ENCODE results near the gene PDIA6. TPM values are rescaled to one million over a fixed set of nuclear protein-coding genes. Genes with fewer than 3 reads are reported as not detected.

Gene PDIA6
- total RNA-seq, 1 donor from 2014 or later: 109 TPM

GRCh38 chr2:10792660-10793400 is 19.8 kb downstream of the PDIA6 start:
- Mint-ChIP-seq H3K27me3 (no peaks in the 10 kb centered on the region), H3K4me3 (no peak overlapping the region), H3K4me1 (peaks cover 4% of the 10 kb centered on the region), H3K9me3 (no peaks in the 10 kb centered on the region), H3K36me3 (ENCODE audit: low read depth) (peaks cover 91% of the 10 kb centered on the region), H3K27ac (no peak overlapping the region)
- DNase-seq (no peak), ATAC-seq (ENCODE audit: low read depth) (no peak)
- ChIA-PET POLR2A (interaction anchor here (0.6 kb wide), 1 partner anchor 47 kb away, joined by 3 read pairs; no protein-coding TSS in a partner anchor), CTCF (no interaction called here)
- no peak for TF ChIP-seq CTCF (IDR thresholded peaks at IDR 0.05)
- intact Hi-C loops (cut with micrococcal nuclease): loop anchor here (5.0 kb wide), 1 partner anchor 46 kb away; no protein-coding TSS in a partner anchor

GRCh38 chr2:10792001-10792634 is 20.5 kb downstream of the PDIA6 start:
- ChIA-PET CTCF (no interaction called here), POLR2A (interaction anchor here (0.6 kb wide), 1 partner anchor 47 kb away, joined by 3 read pairs; no protein-coding TSS in a partner anchor)
- Mint-ChIP-seq H3K9me3 (no peaks in the 10 kb centered on the region), H3K4me3 (no peak overlapping the region), H3K36me3 (ENCODE audit: low read depth) (peaks cover 91% of the 10 kb centered on the region), H3K4me1 (peaks cover 4% of the 10 kb centered on the region), H3K27ac (no peak overlapping the region), H3K27me3 (no peaks in the 10 kb centered on the region)
- intact Hi-C loops (cut with micrococcal nuclease): loop anchor here (5.0 kb wide), 1 partner anchor 45 kb away; no protein-coding TSS in a partner anchor
- TF ChIP-seq CTCF (IDR thresholded peaks at IDR 0.05): no peak
- no peak for DNase-seq
- no peak for ATAC-seq (ENCODE audit: low read depth)

- CTCF ChIA-PET: interaction anchor here (0.8 kb wide), 1 partner anchor 42 kb away, joined by 3 read pairs; no protein-coding TSS in a partner anchor
- peak; percentile 52 for ATAC-seq (ENCODE audit: low read depth)
- Mint-ChIP-seq H3K27me3 (no peaks in the 10 kb centered on the region), H3K27ac (no peak overlapping the region), H3K4me3 (no peak overlapping the region), H3K9me3 (no peaks in the 10 kb centered on the region), H3K36me3 (ENCODE audit: low read depth) (peaks cover 94% of the 10 kb centered on the region), H3K4me1 (peaks cover 4% of the 10 kb centered on the region)
- no peak for DNase-seq
- POLR2A ChIA-PET: no interaction called here
- intact Hi-C loops (cut with micrococcal nuclease): loop anchor here (5.0 kb wide), 1 partner anchor 43 kb away; no protein-coding TSS in a partner anchor
- no peak for TF ChIP-seq CTCF (IDR thresholded peaks at IDR 0.05)
Measured at GRCh38 chr2:10790228-10790973, 22.2 kb downstream of the PDIA6 start.

- intact Hi-C loops (cut with micrococcal nuclease): no loop called here
- H3K9me3 Mint-ChIP-seq: no peaks in the 10 kb centered on the region
- ChIA-PET POLR2A (interaction anchor here (0.7 kb wide), 1 partner anchor 402 kb away, joined by 3 read pairs; no protein-coding TSS in a partner anchor), CTCF (no interaction called here)
- DNase-seq (no peak), ATAC-seq (ENCODE audit: low read depth) (no peak)
- peaks cover 98% of the 10 kb centered on the region for H3K36me3 Mint-ChIP-seq (ENCODE audit: low read depth)
- no peak overlapping the region for H3K4me3 Mint-ChIP-seq
- H3K4me1 Mint-ChIP-seq: peaks cover 4% of the 10 kb centered on the region
- no peak overlapping the region for H3K27ac Mint-ChIP-seq
- H3K27me3 Mint-ChIP-seq: no peaks in the 10 kb centered on the region
- TF ChIP-seq CTCF (IDR thresholded peaks at IDR 0.05): no peak
Measured at GRCh38 chr2:10788855-10789254, 23.7 kb downstream of the PDIA6 start.

All from activated B cell treated with CpG ODN at 0.5 μM for 24 hours (primary cell).